COLO829 (cell line): ENCODE measurements around the gene CCDC3.
"Not testable (repeated sequence)": the region's sequence is repeated elsewhere in the genome, so short reads cannot be mapped to it uniquely, and the experiment has no call there.

ENCODE experiments used
- DNase-seq: peaks from one replicate; pipeline ENCODE4 v3.0.0; 2012; ENCODE audit warnings: low spot score

CCDC3 gene

DNA sequence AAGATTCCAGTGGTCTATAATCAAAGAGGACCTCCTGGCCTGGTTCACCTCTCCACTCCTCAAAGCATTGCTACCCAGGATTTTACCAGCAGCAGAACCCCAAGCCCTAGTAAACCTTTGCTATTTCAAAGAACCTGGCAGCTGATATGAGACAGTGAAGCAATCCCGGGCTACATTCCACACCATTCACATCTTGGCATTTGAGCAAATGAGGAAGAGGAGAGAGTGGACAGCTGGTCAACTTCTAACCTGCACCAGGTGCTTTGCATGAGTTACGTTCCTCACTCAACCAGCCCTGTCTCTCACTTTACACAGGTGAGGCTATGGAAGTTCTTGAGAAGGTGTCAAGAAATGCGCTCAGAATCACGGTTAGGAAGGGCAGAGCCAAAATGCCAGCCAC, 1.1 kb downstream of the CCDC3 start:
- DNase-seq = no peak

DNA sequence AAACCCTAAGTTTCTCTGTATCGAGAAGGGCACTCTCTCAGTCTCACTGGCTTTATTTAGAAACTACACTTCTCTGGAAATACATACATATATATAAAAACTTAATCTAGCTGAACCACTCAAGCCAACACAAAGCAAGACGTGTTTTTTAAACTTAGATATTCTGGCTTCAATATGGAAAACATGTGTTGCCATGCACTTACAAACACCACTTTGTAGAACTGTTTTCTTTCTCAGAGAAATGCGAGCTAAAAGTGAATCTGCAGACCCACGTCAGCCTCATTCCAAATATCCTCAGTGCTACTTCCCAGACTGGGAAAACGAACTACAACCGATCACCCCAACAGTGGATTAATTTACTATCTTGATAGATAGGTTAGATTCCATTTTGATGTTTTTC, 1.7 kb downstream of the CCDC3 start:
- no peak for DNase-seq

DNA sequence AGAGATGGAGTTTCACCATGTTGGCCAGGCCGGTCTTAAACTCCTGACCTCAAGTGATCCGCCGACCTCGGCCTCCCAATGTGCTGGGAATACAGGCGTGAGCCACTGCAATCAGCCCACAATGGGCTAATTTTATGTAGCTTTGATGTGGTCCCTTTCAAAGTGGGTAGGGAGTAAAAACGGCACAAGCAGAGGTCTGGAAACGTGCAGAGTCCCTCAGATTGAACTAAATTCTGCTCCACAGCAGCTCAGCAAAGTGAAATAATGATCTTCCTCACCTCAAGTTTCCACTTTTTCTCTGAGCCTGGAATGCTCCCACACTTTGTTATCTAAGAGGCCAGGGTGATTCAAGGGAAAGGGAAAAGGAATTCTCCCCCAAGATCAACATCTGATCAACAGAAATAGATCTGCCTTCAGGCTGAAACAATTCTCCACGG, 6.1 kb downstream of the CCDC3 start:
- DNase-seq = no peak

DNA sequence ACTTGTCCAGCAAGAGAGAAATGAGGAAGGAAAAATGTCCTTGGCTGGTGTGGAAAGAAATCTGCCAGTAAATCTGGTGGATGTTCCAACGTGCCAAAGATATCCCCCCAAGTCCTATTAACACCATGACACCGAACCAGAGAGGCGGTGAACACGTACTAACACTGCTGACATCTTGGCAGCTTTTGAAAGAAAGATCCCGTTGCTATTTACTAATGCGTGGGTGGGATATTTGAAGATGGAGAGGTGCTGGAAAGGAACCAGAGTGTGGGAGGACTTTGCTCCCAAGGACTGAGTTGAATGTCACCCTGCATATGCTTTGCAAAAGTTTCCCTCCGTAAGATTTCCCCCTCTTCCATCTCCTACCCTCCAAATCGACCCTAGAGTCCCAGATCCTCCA, 7.9 kb downstream of the CCDC3 start:
- DNase-seq = no peak

DNA sequence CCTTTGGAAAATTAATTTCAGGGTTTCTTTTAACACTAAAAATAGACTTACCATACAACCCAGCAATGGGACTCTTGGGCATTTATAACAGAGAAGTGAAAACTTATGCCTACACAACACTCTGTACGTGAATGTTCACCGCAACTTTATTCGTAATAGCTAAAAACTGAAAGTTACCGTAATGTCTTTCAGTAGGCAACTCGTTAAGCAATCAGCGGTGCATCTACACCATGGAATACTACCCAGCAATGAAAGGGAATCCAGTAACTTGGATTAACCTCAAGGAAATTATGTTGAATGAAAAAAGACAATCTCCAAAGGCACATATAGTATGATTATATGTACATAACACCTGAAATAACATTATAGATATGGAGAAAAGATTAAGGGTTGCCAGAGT, 16.2 kb downstream of the CCDC3 start:
- no peak for DNase-seq

DNA sequence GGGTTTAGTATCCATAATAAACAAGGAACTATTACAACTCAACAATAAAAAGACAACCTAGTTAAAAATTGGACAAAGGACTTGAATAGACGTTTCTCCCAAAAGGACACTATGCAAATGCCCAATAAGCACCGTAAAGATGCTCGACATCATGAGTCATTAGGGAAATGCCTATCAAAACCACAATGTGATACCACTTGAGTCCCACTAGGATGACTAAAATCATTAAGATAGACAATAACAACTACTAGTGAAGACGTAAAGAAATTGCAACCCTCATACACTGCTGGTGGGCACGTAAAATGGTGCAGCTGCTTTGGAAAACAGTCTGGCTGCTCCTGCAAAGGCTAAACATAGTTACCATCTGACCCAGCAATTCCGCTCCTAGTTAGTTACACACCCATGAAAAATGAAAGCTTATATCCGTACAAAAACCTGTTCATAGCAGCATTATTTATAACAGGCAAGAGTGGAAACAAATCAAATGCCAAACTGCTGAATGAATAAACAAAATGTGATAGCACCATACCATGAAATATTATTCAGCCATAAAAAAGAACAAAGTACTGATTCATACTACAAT, 17.3 kb downstream of the CCDC3 start:
- no peak for DNase-seq

DNA sequence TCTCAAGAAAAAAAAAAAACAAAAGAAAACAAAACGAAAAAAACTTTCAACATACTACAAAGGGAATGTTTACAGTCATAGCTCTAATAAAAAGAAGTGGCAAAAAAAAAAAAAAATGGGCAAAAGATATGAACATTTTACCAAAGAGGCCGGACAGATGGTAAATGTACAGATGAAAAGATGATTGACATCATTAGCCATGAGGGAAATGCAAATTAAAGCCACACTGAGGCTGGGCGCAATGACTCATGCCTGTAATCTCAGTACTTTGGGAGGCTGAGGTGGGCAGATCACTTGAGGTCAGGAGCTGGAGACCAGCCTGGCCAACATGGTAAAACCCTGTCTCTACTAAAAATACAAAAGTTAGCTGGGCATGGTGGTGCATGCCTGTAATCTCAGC, 17.9 kb downstream of the CCDC3 start:
- DNase-seq = not testable (repeated sequence)

DNA sequence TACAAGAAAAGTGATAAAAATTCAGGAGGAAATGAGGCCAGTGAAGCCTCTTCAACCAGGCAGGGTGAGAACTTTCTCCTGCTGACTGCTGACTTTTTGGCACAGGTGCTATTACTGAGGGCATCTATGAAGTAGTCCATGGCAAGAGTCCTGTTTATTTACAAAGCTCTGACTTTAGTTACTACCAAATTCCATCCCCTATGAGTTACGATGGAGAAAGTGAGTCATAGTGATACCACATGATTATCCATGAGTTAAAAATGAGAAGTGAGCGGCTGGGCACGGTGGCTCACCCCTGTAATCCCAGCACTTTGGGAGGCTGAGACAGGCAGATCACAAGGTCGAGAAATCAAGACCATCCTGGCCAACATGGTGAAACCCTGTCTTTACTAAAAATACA, 19.9 kb downstream of the CCDC3 start:
- no peak for DNase-seq

DNA sequence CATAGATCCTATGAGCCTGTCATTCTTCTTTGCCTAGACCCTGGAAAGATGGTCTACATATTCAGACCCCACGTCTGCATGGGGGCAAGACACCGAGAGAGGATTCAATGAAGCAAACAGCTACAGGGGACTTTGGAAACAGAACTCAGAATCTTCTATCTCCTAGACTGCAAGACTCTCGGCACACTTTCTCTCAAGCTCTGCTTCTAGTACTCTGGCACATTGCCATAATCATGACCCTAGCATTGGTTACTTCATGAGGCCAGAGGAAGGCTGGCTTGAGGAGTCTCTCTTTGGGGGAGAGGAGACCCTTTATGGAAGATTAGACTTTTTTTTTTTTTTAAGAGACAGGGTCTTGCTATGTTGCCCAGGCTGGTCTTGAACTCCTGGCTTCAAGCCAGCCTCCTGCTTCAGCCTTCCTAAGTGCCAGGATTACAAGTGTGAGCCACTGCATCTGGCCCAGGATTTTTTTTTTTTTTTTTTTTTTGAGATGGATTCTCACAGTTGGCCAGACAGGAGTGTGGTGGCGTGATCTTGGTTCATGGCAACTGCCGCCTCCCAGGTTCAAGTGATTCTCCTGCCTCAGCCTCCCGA, 20.7 kb downstream of the CCDC3 start:
- no peak for DNase-seq

DNA sequence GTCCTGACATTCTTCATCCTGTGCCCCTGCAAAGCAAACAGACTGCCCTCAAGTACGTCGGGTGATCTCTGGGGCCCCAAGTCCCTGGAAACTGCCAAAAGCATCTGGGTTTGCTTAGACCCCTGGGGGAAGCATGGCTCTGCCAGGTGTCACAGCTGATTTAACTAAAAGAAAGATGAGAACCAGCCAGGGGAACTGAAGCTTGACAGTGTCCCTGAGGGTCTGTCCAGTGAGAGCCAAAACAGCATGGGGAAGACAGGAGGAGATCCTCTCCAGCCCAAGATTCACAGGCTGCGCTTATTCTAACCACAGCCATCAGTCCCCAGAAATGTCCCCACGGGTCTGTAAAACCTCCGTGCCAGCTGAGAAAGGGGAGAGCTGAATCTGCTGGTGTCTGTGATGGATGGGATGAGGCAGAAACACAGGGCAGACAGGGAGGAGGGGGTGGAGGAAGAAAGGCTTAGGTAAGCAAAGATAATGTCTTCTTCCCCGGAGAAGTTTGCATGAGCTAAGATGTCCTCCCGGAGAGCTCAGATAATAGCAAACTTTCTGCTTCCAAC, 21.3 kb downstream of the CCDC3 start:
- DNase-seq = no peak

DNA sequence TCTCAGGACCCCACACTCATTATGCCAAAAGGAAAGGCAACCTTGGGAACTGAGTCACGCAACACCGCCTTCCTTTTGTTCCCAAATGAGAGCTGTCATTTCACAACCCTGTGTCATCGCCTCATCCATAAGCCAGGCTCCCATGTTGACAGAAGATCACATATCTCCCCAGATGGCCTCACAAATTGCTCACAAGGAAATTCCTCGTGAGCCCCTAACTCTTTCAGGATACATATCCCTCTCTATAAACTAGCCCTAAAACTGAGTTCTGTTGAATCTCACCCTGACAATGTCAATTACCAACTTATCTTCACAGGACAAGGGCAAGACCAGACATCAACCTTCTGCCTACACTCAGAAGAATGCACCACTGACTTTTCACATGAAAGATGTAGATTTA, 22.6 kb downstream of the CCDC3 start:
- no peak for DNase-seq

DNA sequence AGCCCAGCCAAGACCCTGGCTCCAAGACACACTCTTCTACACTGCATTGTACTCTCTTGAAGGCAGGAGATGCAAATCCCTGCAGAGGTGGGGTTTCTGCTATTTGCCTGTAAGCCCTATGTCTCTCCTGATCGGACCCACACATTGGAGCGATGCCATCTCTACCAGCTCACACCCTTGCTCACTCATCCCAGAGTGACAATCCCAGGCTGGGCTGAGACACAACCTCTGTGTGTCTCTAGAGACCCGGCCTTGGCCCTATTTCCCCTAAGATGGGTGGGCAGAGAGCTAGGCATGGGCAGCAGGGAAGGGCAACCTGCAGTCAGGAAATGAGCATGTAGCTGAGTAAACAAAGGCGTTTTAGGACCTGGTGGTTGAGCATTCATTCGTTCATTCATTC, 25.6 kb downstream of the CCDC3 start:
- no peak for DNase-seq

DNA sequence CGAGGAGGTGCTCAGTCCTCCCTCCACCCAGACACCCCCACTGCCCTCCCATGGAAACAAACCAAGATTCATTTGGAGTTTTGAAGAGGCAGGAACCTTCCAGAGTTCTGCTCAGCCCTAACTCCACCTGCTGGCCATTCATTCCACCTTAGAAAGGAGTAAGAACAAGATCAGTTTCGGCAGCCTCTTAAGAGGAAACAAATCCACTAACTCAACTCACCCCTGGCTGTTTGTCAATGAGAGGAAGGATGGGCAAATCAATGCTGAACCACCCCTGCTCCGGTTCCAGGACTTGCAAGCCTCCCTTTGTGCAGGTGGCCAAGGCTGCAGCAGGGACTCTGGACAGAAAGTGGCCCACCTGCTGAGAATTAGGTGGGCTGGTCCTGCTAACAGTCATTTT, 26.2 kb downstream of the CCDC3 start:
- no peak for DNase-seq

DNA sequence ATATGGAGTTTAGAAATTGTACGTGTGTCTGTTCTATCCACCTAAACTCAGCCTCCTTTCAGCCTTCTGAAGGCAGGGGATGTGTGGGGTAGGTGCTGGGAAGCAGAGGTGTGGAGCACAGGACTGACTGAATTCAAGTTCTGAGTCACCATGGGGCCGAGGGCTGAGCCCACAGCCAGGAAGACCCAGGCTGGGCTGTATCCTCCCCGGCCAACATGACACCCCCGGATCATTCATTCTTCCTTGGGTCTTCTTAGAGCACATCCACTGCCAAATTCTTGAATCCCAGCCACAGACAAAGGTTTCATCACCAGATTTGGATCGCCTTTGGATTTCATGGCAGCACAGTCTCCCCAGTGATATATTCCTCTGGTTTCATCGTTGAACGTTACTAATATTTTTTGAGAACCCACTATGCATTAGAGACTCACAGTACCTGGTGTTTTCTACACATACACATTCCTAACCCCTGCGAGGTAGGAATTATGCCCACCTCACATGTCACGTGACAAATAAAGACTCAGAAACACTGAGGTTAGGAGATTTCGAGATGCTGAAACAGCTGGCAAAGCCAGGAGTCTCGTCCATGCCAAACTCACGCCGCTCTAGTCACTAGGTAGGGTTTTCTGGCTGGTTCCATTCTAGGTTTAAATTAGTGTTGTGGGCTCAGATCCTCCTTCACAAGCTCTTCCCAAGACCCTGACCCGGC, 26.9 kb downstream of the CCDC3 start:
- no peak for DNase-seq

DNA sequence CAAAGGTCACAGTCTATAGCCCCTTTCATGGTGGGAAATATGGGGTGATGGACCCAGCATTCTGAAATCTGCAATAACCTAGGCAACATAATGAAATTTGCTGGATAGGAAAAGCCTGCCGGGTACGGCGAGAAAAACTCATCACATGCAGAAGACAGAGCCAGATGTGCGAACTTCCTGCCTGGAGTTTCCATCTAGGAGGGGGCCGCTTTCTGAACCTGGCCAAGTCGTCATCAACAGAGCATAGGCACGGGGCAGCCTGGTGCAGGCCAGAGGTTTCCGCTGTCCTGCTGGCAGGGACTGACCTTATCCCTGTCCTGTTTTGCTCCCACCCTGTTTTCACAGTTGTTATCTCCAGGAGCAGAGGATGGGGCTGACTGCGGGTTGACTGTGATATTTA, 27.4 kb downstream of the CCDC3 start:
- no peak for DNase-seq

DNA sequence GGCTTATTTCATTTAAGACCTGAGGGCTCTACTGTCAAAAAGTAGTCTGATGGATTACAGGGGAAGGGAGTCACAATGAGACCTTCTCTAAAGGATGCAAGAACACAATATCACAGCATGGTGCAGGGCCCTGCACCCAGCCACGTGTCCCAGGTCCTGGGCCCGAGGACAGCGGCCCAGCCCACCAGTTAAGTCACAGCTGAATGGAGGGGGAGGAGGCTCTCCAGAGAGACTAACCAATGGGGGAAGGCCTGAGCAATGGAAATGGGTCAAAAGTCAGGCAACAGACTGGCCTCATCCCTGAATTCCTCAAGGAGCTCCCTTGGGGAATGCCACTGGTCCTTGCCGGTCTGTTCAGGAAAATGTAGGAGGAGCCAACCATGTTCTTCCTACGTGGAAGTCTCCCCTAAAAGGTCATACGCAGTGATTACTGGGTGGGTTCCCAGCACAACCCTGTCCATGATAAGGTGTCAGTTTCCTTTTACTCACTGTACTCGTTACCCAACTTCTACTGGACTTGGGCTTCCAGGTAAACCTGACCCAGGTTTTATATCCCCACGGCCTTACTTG, 28.3 kb downstream of the CCDC3 start:
- no peak for DNase-seq

DNA sequence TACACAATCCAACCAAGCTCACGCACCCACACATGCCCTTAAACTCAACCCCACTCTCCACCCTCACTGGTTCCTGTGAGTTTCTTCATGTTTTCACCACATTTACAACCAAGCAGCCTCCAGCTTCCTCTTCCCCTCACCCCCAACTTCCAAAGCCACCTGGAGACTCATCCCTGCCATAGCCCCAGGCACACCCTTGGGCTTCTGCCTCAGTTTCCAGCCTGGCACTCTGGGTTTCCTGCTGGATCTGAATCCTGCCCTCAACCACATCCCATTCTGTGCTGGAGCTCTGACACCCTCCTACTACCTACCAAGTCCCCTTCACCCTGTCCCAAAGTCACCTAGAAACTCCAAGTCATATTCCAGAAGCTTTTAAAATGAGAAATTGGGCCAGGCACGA, 29.4 kb downstream of the CCDC3 start:
- DNase-seq = no peak

DNA sequence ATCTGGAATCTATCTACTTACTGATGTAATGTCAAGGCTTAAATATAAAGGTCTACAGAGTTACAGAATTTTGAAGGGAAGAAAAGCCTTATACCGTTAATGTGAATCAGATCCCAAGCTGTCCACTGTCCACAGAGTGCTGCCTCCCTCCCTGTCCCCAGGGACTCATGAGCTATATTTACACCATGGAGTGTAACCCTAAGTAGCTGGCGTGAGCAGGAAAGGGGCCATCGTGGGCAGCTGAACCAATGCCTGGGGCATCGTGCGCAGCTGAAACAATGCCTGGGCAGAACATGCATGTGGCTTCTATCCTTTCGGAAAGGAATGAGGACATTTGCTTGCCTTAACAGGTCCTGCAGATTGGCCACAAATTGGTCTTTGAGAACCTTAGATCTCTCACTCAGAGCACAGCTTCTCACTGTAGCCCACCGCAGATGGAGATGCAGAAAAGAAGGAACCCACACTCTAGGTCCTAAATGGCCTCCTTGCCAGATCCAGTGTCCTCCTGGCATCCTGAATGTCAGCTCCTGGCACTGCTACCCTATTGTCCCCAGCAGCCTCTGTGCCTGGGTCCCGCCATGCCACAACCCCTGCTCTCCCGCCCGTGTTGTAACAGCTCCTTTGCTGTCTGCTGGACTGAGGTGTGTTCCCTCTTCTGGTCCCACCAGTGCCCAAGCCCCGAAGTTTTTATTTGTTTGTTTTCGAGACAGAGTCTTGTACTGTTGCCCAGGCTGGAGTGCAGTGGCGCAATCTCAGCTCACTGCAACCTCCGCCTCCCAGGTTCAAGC, 30.3 kb downstream of the CCDC3 start:
- no peak for DNase-seq

DNA sequence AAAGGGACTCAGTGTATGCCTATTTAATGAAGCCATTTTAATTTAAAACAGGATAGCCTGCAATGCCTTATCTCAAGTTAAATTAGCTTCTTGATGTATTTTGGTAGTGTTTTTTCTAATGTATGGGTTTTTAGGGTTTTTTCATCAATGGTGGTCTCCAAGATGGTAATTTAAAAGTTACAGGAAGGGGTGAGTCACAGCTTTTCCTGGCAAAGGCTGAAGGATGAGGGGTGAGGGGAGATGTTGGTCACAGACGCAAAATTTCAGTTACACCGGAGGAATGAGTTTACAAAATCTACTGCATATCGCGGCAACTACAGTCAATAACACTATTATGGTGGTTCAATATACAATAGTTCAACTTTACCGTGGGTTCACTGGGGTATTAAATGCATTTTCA, 31.6 kb downstream of the CCDC3 start:
- DNase-seq = no peak

DNA sequence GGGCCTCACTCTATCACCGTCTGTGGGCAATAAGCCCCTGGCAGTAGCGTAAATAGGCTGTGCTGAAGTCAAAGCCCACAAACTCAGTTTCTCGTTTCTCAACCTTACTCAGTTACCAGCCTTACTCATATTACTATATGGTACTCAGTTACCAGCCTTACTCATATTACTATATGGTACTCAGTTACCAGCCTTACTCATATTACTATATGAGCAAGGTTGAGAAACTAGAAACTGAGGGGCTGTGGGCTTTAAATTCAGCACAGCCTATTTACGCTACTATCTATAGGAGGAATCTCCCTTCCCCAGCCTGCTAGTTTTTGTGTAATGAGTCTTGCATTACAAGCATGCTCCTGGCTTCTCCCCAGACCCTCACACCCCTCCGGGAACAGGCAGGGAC, 35.4 kb downstream of the CCDC3 start:
- DNase-seq = no peak

DNA sequence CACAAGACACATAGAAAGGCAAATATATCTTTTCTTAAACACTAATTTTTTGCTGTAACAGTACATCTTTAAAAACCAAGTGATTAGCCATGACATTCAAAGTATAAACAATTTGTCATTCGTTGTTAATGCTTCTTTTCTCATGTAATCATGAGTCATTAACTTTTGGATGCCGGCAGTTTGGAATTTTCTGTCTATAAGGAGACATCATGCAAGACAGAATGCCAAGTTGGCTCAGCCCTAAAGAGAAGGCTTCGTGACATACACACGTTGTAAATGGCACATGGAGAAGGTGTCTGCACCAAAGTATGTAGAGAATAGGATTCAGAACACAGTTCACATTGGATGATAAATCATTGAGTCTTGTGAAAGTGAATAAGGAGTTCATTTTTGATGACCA, 35.9 kb downstream of the CCDC3 start:
- DNase-seq = no peak

DNA sequence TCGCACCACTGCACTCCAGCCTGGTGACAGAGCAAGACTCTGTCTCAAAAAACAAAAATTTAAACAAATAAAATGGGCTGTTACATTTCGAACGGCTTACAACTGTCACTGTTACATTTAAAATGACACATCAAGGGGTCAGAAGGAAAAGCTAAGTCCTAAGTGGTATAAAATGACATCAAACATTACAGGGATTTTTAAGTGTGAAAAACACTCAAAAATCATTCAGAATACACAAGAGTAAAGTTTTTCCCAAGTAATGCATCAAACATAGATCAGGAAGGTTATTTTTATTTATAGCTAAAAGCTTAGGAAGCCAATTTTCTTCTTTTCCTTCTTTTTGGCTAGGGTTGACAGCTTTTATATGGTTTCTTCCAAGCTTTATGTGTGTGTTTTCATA, 39.0 kb downstream of the CCDC3 start:
- DNase-seq = no peak
